ENCODE measurements around the gene MEF2A.
"Not testable (repeated sequence)": the region's sequence is repeated elsewhere in the genome, so short reads cannot be mapped to it uniquely, and the experiment has no call there.

Gene MEF2A

GRCh38 chr15:99651023-99651807 lies 85.4 kb downstream of the MEF2A start:
- DNase-seq (ENCODE audit: low spot score), result peak; percentile 15

- DNase-seq (ENCODE audit: low spot score), result no peak
These were observed 90.4 kb downstream of the MEF2A start for GRCh38 chr15:99656205-99656604.

- DNase-seq (ENCODE audit: low spot score), result no peak
These were observed 92.2 kb downstream of the MEF2A start for GRCh38 chr15:99657996-99658395.

- DNase-seq (ENCODE audit: low spot score), result no peak
These were observed 97.1 kb downstream of the MEF2A start for GRCh38 chr15:99662903-99663302.

- DNase-seq (ENCODE audit: low spot score), result not testable (repeated sequence)
These were observed 100.3 kb downstream of the MEF2A start for GRCh38 chr15:99666073-99666472.

- no peak for DNase-seq (ENCODE audit: low spot score)
These were observed 102.9 kb downstream of the MEF2A start for GRCh38 chr15:99668533-99669182.

GRCh38 chr15:99669250-99669649 lies 103.5 kb downstream of the MEF2A start:
- DNase-seq (ENCODE audit: low spot score), result no peak

GRCh38 chr15:99671926-99672635 lies 106.3 kb downstream of the MEF2A start:
- DNase-seq (ENCODE audit: low spot score), result no peak

GRCh38 chr15:99673111-99673510 lies 107.3 kb downstream of the MEF2A start:
- DNase-seq (ENCODE audit: low spot score), result no peak

GRCh38 chr15:99674279-99674678 lies 108.5 kb downstream of the MEF2A start:
- no peak for DNase-seq (ENCODE audit: low spot score)

GRCh38 chr15:99677540-99678134 lies 111.9 kb downstream of the MEF2A start:
- no peak for DNase-seq (ENCODE audit: low spot score)

GRCh38 chr15:99680276-99680675 lies 114.5 kb downstream of the MEF2A start:
- no peak for DNase-seq (ENCODE audit: low spot score)

- DNase-seq (ENCODE audit: low spot score), result no peak
These were observed 116.2 kb downstream of the MEF2A start for GRCh38 chr15:99681990-99682389.

- peak; percentile 32 for DNase-seq (ENCODE audit: low spot score)
These were observed 116.7 kb downstream of the MEF2A start for GRCh38 chr15:99682455-99682854.

- DNase-seq (ENCODE audit: low spot score), result no peak
These were observed 117.4 kb downstream of the MEF2A start for GRCh38 chr15:99683000-99683670.

GRCh38 chr15:99686290-99686689 lies 120.5 kb downstream of the MEF2A start:
- DNase-seq (ENCODE audit: low spot score), result no peak

GRCh38 chr15:99692825-99693224 lies 127.0 kb downstream of the MEF2A start:
- no peak for DNase-seq (ENCODE audit: low spot score)

GRCh38 chr15:99696096-99696495 lies 130.3 kb downstream of the MEF2A start:
- DNase-seq (ENCODE audit: low spot score), result no peak

- no peak for DNase-seq (ENCODE audit: low spot score)
These were observed 137.3 kb downstream of the MEF2A start for GRCh38 chr15:99702895-99703602.

- DNase-seq (ENCODE audit: low spot score), result peak; percentile 63
These were observed 138.0 kb downstream of the MEF2A start for GRCh38 chr15:99703603-99704443.

Data from hepatic stellate cell (primary cell).